Measurements from ENCODE around the gene PIK3C2A. TPM values are rescaled to one million over a fixed set of nuclear protein-coding genes. Genes with fewer than 3 reads are reported as not detected.

Gene PIK3C2A
- polyA plus RNA-seq, 2 of the 4 experiments (the other 2 are of a cell fraction) = 30.7 to 51.0 TPM

DNA sequence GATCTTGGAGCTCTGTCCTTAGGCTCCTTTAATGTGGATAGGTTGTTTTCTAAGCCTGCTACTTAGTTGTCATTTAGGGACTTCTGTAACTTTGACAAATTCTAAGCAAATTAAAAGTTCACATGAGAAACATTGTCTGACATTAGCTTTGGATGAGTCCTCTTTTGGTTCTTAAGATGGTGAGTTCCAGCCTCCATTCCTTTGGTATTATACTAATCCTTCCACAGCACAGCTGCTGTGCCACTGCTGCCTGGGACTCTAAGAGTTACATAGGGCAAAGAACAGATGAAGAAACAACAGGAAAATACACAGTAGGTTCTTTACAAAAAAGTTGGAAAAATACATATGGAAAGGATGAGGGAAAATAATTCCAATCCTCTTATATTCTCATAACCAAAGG lies 25.3 kb upstream of the PIK3C2A start (continued):
- TF ChIP-seq, protein P1, sequence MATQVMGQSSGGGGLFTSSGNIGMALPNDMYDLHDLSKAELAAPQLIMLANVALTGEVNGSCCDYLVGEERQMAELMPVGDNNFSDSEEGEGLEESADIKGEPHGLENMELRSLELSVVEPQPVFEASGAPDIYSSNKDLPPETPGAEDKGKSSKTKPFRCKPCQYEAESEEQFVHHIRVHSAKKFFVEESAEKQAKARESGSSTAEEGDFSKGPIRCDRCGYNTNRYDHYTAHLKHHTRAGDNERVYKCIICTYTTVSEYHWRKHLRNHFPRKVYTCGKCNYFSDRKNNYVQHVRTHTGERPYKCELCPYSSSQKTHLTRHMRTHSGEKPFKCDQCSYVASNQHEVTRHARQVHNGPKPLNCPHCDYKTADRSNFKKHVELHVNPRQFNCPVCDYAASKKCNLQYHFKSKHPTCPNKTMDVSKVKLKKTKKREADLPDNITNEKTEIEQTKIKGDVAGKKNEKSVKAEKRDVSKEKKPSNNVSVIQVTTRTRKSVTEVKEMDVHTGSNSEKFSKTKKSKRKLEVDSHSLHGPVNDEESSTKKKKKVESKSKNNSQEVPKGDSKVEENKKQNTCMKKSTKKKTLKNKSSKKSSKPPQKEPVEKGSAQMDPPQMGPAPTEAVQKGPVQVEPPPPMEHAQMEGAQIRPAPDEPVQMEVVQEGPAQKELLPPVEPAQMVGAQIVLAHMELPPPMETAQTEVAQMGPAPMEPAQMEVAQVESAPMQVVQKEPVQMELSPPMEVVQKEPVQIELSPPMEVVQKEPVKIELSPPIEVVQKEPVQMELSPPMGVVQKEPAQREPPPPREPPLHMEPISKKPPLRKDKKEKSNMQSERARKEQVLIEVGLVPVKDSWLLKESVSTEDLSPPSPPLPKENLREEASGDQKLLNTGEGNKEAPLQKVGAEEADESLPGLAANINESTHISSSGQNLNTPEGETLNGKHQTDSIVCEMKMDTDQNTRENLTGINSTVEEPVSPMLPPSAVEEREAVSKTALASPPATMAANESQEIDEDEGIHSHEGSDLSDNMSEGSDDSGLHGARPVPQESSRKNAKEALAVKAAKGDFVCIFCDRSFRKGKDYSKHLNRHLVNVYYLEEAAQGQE (IDR thresholded peaks at IDR 0.05) = no peak
- no peak for TF ChIP-seq TP53 (CRISPR knock-in tag; IDR thresholded peaks at IDR 0.05)
- no peak for TF ChIP-seq RFX5 (IDR thresholded peaks at IDR 0.05)
- TF ChIP-seq EHF (CRISPR knock-in tag; IDR thresholded peaks at IDR 0.05) = no peak
- TF ChIP-seq POLR2AphosphoS2 (conservative IDR thresholded peaks at IDR 0.05; ENCODE audit: low read length) = no peak
- no peak for TF ChIP-seq MAFK (IDR thresholded peaks at IDR 0.05; ENCODE audit: partially characterized antibody)
- no peak for TF ChIP-seq TFCP2L1 (CRISPR knock-in tag; IDR thresholded peaks at IDR 0.05)
- TF ChIP-seq NFE2L2 (conservative IDR thresholded peaks at IDR 0.05; ENCODE audit: low read length) = no peak
- TF ChIP-seq, protein P2, sequence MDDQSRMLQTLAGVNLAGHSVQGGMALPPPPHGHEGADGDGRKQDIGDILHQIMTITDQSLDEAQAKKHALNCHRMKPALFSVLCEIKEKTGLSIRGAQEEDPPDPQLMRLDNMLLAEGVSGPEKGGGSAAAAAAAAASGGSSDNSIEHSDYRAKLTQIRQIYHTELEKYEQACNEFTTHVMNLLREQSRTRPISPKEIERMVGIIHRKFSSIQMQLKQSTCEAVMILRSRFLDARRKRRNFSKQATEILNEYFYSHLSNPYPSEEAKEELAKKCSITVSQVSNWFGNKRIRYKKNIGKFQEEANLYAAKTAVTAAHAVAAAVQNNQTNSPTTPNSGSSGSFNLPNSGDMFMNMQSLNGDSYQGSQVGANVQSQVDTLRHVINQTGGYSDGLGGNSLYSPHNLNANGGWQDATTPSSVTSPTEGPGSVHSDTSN (IDR thresholded peaks at IDR 0.05) = no peak
- no peak for TF ChIP-seq CBX2 (IDR thresholded peaks at IDR 0.05; ENCODE audit: borderline replicate concordance, low read depth)

DNA sequence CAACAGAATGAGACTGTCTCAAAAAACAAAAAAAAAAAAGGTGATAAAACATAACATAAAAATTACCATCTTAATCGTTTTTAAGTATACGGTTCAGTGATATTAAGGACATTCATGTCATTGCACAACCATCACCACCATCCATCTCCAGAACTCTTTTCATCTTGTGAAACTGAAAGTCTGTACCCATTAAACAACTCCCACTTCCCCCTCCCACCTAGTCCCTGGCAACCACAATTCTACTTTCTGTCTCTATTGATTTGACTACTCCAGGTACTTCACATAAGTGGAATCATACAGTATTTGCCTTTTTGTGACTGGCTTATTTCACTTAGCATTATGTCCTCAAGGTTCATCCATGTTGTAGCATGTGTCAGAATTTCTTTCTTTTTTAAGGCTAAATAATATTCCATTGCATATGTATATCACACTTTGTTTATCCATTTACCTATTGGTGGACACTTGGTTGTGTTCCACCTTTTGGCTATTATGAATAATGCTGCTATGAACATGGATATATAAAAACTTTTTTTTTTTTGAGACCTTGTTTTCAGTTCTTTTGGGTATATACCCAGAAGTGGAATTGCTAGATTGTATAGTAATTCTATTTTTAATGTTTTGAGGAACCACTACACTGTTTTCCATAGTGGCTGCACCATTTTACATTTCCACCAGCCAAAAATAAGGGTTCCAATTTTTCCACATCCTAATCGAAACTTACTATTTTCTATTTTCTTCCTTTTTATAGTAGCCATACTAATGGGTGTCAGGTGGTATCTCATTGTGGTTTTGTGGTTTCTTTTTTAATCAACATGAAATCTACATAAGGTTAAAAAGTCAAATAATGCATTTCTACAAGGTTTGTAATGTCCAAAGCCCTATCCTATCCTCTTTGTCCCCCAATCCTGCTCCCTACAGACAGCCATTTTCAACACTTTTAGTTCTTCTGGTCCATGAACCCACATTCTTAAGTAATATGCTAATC lies 23.4 kb upstream of the PIK3C2A start:
- POLR2A ChIA-PET = no interaction called here
- H3K9me3 ChIP-seq = no peaks in the 10 kb centered on the region
- WGBS (ENCODE audit: missing lambda C conversion rate) = 50% methylated on average over 3 of the region's 3 CpGs
- CTCF ChIA-PET = interaction anchor here (0.8 to 2.8 kb wide), 37 partner anchors 7 to 297 kb away, joined by 3 to 31 read pairs (median 8); partner anchors contain the start of genes NCR3LG1 and NUCB2
- no peak for TF ChIP-seq NPAS2 (CRISPR knock-in tag; IDR thresholded peaks at IDR 0.05; ENCODE audit: borderline replicate concordance)
- TF ChIP-seq HEYL (CRISPR knock-in tag; IDR thresholded peaks at IDR 0.05) = no peak
- TF ChIP-seq, protein P3, sequence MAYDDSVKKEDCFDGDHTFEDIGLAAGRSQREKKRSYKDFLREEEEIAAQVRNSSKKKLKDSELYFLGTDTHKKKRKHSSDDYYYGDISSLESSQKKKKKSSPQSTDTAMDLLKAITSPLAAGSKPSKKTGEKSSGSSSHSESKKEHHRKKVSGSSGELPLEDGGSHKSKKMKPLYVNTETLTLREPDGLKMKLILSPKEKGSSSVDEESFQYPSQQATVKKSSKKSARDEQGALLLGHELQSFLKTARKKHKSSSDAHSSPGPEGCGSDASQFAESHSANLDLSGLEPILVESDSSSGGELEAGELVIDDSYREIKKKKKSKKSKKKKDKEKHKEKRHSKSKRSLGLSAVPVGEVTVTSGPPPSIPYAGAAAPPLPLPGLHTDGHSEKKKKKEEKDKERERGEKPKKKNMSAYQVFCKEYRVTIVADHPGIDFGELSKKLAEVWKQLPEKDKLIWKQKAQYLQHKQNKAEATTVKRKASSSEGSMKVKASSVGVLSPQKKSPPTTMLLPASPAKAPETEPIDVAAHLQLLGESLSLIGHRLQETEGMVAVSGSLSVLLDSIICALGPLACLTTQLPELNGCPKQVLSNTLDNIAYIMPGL (CRISPR knock-in tag; IDR thresholded peaks at IDR 0.05; ENCODE audit: borderline replicate concordance) = no peak
- no peak for TF ChIP-seq TP53 (CRISPR knock-in tag; IDR thresholded peaks at IDR 0.05)
- TF ChIP-seq ZNF302 (CRISPR knock-in tag; IDR thresholded peaks at IDR 0.05) = no peak
- TF ChIP-seq KDM1A (IDR thresholded peaks at IDR 0.05; ENCODE audit: low read depth) = no peak
- TF ChIP-seq ZSCAN20 (CRISPR knock-in tag; IDR thresholded peaks at IDR 0.05) = no peak
- TF ChIP-seq FOSB (CRISPR knock-in tag; IDR thresholded peaks at IDR 0.05) = no peak
- no peak for TF ChIP-seq CBX2 (IDR thresholded peaks at IDR 0.05; ENCODE audit: borderline replicate concordance, low read depth)
- no peak for TF ChIP-seq GATA3 (IDR thresholded peaks at IDR 0.05; ENCODE audit: borderline replicate concordance)
- TF ChIP-seq JUN (IDR thresholded peaks at IDR 0.05) = no peak
- TF ChIP-seq HDAC2 (IDR thresholded peaks at IDR 0.05) = no peak
- TF ChIP-seq, protein P4, sequence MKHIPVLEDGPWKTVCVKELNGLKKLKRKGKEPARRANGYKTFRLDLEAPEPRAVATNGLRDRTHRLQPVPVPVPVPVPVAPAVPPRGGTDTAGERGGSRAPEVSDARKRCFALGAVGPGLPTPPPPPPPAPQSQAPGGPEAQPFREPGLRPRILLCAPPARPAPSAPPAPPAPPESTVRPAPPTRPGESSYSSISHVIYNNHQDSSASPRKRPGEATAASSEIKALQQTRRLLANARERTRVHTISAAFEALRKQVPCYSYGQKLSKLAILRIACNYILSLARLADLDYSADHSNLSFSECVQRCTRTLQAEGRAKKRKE (CRISPR knock-in tag; IDR thresholded peaks at IDR 0.05; ENCODE audit: low read depth) = no peak
- no peak for TF ChIP-seq EHMT2 (IDR thresholded peaks at IDR 0.05; ENCODE audit: low read depth)
- TF ChIP-seq, protein P5, sequence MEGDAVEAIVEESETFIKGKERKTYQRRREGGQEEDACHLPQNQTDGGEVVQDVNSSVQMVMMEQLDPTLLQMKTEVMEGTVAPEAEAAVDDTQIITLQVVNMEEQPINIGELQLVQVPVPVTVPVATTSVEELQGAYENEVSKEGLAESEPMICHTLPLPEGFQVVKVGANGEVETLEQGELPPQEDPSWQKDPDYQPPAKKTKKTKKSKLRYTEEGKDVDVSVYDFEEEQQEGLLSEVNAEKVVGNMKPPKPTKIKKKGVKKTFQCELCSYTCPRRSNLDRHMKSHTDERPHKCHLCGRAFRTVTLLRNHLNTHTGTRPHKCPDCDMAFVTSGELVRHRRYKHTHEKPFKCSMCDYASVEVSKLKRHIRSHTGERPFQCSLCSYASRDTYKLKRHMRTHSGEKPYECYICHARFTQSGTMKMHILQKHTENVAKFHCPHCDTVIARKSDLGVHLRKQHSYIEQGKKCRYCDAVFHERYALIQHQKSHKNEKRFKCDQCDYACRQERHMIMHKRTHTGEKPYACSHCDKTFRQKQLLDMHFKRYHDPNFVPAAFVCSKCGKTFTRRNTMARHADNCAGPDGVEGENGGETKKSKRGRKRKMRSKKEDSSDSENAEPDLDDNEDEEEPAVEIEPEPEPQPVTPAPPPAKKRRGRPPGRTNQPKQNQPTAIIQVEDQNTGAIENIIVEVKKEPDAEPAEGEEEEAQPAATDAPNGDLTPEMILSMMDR (IDR thresholded peaks at IDR 0.05) = no peak
- TF ChIP-seq FOXS1 (CRISPR knock-in tag; IDR thresholded peaks at IDR 0.05) = no peak
- TF ChIP-seq, protein P6, sequence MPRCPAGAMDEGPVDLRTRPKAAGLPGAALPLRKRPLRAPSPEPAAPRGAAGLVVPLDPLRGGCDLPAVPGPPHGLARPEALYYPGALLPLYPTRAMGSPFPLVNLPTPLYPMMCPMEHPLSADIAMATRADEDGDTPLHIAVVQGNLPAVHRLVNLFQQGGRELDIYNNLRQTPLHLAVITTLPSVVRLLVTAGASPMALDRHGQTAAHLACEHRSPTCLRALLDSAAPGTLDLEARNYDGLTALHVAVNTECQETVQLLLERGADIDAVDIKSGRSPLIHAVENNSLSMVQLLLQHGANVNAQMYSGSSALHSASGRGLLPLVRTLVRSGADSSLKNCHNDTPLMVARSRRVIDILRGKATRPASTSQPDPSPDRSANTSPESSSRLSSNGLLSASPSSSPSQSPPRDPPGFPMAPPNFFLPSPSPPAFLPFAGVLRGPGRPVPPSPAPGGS (IDR thresholded peaks at IDR 0.05) = no peak
- TF ChIP-seq MAZ (IDR thresholded peaks at IDR 0.05; ENCODE audit: borderline replicate concordance, low read depth, low read length) = no peak
- no peaks in the 10 kb centered on the region for H3K4me1 ChIP-seq
- no peak overlapping the region for H3K4me2 ChIP-seq
- no peak overlapping the region for H3K27ac ChIP-seq
- ATAC-seq = no peak
- H3K4me3 ChIP-seq = no peak overlapping the region
- no peak for FAIRE-seq
- no peak for DNase-seq (ENCODE audit: low read depth in 1 of 2, low spot score in 1 of 2)
